Measurements from ENCODE around the gene PARP3. TPM values are rescaled to one million over a fixed set of nuclear protein-coding genes. Genes with fewer than 3 reads are reported as not detected.

The PARP3 gene
- total and polyA plus RNA-seq, 10 of the 15 experiments (the other 5 are each of a cell fraction or from before 2014, with no cell fraction given): 2.1 to 31.2 (median 19.5) TPM

DNA sequence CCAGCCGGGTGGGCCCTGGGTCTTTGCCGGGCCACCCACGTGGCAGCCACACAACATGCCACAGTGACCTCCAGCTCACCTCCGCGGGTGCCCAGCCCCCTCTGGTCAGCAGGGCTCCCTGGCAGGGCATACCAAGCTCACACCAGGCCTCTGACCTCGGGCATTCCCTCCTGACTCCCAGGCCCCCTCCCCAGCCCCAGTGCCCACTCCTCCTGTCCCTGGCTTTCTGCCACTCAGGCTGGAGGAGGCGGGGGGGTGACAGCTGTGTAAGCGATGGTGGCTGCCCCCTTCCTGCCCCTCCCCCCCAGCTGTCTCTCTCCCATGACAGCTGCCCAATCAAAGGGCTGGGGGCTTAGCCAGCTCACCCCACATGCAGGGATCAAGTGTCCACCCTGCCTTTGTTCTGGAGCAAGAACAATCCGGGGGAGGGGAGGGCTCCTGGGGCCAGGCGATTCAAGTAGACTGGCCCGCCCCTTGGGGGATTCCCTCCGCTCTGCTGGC is 21.8 kb downstream of the PARP3 start (continued):
- TF ChIP-seq RAD51 (IDR thresholded peaks at IDR 0.05): no peak
- no peak for TF ChIP-seq KLF5 (IDR thresholded peaks at IDR 0.05; ENCODE audit: partially characterized antibody)
- no peak for TF ChIP-seq SMC3 (IDR thresholded peaks at IDR 0.05; ENCODE audit: borderline replicate concordance, low read length)
- TF ChIP-seq GABPA (IDR thresholded peaks at IDR 0.05; ENCODE audit: low read depth): no peak
- TF ChIP-seq NFIC (IDR thresholded peaks at IDR 0.05; ENCODE audit: low read depth, low read length): no peak
- no peak for TF ChIP-seq ZNF24 (IDR thresholded peaks at IDR 0.05)
- TF ChIP-seq, protein P1, sequence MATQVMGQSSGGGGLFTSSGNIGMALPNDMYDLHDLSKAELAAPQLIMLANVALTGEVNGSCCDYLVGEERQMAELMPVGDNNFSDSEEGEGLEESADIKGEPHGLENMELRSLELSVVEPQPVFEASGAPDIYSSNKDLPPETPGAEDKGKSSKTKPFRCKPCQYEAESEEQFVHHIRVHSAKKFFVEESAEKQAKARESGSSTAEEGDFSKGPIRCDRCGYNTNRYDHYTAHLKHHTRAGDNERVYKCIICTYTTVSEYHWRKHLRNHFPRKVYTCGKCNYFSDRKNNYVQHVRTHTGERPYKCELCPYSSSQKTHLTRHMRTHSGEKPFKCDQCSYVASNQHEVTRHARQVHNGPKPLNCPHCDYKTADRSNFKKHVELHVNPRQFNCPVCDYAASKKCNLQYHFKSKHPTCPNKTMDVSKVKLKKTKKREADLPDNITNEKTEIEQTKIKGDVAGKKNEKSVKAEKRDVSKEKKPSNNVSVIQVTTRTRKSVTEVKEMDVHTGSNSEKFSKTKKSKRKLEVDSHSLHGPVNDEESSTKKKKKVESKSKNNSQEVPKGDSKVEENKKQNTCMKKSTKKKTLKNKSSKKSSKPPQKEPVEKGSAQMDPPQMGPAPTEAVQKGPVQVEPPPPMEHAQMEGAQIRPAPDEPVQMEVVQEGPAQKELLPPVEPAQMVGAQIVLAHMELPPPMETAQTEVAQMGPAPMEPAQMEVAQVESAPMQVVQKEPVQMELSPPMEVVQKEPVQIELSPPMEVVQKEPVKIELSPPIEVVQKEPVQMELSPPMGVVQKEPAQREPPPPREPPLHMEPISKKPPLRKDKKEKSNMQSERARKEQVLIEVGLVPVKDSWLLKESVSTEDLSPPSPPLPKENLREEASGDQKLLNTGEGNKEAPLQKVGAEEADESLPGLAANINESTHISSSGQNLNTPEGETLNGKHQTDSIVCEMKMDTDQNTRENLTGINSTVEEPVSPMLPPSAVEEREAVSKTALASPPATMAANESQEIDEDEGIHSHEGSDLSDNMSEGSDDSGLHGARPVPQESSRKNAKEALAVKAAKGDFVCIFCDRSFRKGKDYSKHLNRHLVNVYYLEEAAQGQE (IDR thresholded peaks at IDR 0.05; ENCODE audit: low read depth, low read length): no peak
- TF ChIP-seq, protein P2, sequence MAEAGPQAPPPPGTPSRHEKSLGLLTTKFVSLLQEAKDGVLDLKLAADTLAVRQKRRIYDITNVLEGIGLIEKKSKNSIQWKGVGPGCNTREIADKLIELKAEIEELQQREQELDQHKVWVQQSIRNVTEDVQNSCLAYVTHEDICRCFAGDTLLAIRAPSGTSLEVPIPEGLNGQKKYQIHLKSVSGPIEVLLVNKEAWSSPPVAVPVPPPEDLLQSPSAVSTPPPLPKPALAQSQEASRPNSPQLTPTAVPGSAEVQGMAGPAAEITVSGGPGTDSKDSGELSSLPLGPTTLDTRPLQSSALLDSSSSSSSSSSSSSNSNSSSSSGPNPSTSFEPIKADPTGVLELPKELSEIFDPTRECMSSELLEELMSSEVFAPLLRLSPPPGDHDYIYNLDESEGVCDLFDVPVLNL (IDR thresholded peaks at IDR 0.05; ENCODE audit: low read depth, low read length): no peak

DNA sequence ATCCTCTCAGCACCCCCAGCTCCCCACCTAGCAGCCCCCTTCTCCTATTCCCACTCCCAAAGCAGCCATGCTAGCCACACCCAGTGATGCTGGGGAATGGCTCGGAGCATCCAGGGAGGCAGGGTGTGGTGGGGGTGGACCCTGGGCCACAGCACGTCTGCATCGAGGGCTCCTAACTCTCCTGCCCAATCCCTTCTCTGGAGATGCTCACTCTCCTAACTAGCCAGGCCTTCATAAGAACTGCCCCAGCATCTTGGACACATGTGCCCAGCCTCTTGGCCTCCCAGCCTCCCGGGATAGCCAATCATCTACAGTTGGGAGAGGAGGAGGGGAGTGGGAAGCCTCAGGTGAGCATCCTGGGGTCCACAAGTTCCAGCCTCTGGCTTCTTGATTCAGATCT is 22.4 kb downstream of the PARP3 start:
- ChIA-PET POLR2A (no interaction called here), SMC1A (ENCODE audit: uncharacterized antibody, unreplicated experiment) (interaction anchor here (1.2 to 1.5 kb wide), 2 partner anchors 11 to 14 kb away, joined by 3 to 4 read pairs; partner anchors contain the start of gene ABHD14A), RAD21 (ENCODE audit: unreplicated experiment) (no interaction called here), CTCF (interaction anchor here (1.3 to 1.5 kb wide), 2 partner anchors 9 to 23 kb away, joined by 4 to 6 read pairs; partner anchors contain the start of genes ABHD14B and RRP9)
- in situ Hi-C loops (cut with MboI) (no loop called here), intact Hi-C loops (cut with micrococcal nuclease; ENCODE audit: unreplicated experiment) (no loop called here)
- Histone ChIP-seq H3K27me3 (replicated peaks in 1 of 2; ENCODE audit: control insufficient read depth in 2 of 2, insufficient read depth in 2 of 2, low read length in 1 of 2) (no peaks in the 10 kb centered on the region; a peak in 2 of 4 replicates), H3K4me1 (ENCODE audit: control insufficient read depth, insufficient read depth, low read length) (peaks cover 6% of the 10 kb centered on the region; the same call in 1 of the 2 replicates), H4K20me1 (ENCODE audit: control insufficient read depth, insufficient read depth) (no peaks in the 10 kb centered on the region), H3K27ac (ENCODE audit: control insufficient read depth, insufficient read depth) (no peak overlapping the region), H3K9me3 (replicated peaks; ENCODE audit: control insufficient read depth, insufficient read depth, low read length) (no peaks in the 10 kb centered on the region), H3K9ac (ENCODE audit: control insufficient read depth, insufficient read depth, low read length) (no peak overlapping the region), H3K36me3 (ENCODE audit: control insufficient read depth in 2 of 2, insufficient read depth in 2 of 2, low read length in 1 of 2) (no peaks in the 10 kb centered on the region), H2AFZ (ENCODE audit: control insufficient read depth, low read depth, low read length) (no peak overlapping the region), H3K4me2 (ENCODE audit: control insufficient read depth, insufficient read depth) (no peak overlapping the region), H3K79me2 (ENCODE audit: control insufficient read depth, insufficient read depth, low read length) (no peaks in the 10 kb centered on the region), H3K4me3 (no peak overlapping the region)
- 43% methylated on average over 4 of the region's 4 CpGs for WGBS (ENCODE audit: insufficient coverage, insufficient replicate concordance, low lambda C conversion rate, missing lambda C conversion rate)
- FAIRE-seq (no peak), DNase-seq (ENCODE audit: low read depth, low spot score) (no peak), ATAC-seq (no peak)
- BruUV-seq (replicated peaks): no TSS peak
- TF ChIP-seq MEF2A (IDR thresholded peaks at IDR 0.05; ENCODE audit: insufficient read depth, low read depth, low read length) (no peak), TCF7 (IDR thresholded peaks at IDR 0.05; ENCODE audit: borderline replicate concordance) (no peak), CREM (IDR thresholded peaks at IDR 0.05; ENCODE audit: low read depth) (no peak), MXI1 (IDR thresholded peaks at IDR 0.05; ENCODE audit: low read depth, low read length) (no peak), SPI1 (IDR thresholded peaks at IDR 0.05; ENCODE audit: borderline replicate concordance, insufficient read depth, low read depth, low read length) (no peak), RB1 (IDR thresholded peaks at IDR 0.05; ENCODE audit: borderline replicate concordance) (no peak), ESRRA (IDR thresholded peaks at IDR 0.05; ENCODE audit: low read length) (no peak)
- TF ChIP-seq, protein P3, sequence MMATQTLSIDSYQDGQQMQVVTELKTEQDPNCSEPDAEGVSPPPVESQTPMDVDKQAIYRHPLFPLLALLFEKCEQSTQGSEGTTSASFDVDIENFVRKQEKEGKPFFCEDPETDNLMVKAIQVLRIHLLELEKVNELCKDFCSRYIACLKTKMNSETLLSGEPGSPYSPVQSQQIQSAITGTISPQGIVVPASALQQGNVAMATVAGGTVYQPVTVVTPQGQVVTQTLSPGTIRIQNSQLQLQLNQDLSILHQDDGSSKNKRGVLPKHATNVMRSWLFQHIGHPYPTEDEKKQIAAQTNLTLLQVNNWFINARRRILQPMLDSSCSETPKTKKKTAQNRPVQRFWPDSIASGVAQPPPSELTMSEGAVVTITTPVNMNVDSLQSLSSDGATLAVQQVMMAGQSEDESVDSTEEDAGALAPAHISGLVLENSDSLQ (IDR thresholded peaks at IDR 0.05): no peak
- TF ChIP-seq, protein P4, sequence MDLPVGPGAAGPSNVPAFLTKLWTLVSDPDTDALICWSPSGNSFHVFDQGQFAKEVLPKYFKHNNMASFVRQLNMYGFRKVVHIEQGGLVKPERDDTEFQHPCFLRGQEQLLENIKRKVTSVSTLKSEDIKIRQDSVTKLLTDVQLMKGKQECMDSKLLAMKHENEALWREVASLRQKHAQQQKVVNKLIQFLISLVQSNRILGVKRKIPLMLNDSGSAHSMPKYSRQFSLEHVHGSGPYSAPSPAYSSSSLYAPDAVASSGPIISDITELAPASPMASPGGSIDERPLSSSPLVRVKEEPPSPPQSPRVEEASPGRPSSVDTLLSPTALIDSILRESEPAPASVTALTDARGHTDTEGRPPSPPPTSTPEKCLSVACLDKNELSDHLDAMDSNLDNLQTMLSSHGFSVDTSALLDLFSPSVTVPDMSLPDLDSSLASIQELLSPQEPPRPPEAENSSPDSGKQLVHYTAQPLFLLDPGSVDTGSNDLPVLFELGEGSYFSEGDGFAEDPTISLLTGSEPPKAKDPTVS (IDR thresholded peaks at IDR 0.05; ENCODE audit: low read depth, low read length): no peak

Measured in GM12878 (cell line).